Left ventricle myocardium inferior (tissue), 1 donor: ENCODE measurements around the gene KRTAP10-5. TPM values are rescaled to one million over a fixed set of nuclear protein-coding genes. Genes with fewer than 3 reads are reported as not detected.

Experiments used
- DNase-seq: peaks from one replicate; pipeline ENCODE4 v3.0.0-alpha.2; 2020
- H3K27ac ChIP-seq: fragments of 200-600 bp; replicated peaks from 2 replicates; pipeline ENCODE4 v1.8.0; 2021
- H3K27me3 ChIP-seq: fragments of 200-600 bp; 2 replicates; pipeline ENCODE4 v1.8.0; 2021; ENCODE audit warnings: low read depth
- H3K36me3 ChIP-seq: fragments of 200-600 bp; 2 replicates; pipeline ENCODE4 v1.8.0; 2021
- H3K4me1 ChIP-seq: fragments of 200-600 bp; 2 replicates; pipeline ENCODE4 v1.8.0; 2021
- H3K4me3 ChIP-seq: fragments of 200-600 bp; 2 replicates; pipeline ENCODE4 v1.8.0; 2021; ENCODE audit warnings: mild to moderate bottlenecking, moderate library complexity
- H3K9me3 ChIP-seq: fragments of 200-600 bp; replicated peaks from 2 replicates; pipeline ENCODE4 v1.8.0; 2021
- CTCF ChIP-seq: fragments of 200-600 bp; IDR thresholded peaks from 2 replicates; pipeline ENCODE4 v1.8.0; 2021; ENCODE audit warnings: antibody characterized with exemption, mild to moderate bottlenecking, borderline replicate concordance
- intact Hi-C: fragments of 100-400 bp; cut with micrococcal nuclease; formaldehyde crosslinking; loops from one replicate; pipeline ENCODE4 v1.11.0; 2022
- total RNA-seq: library from RNA; stranded (reverse); fragmentation: NEBNext Ultra II Directional; extraction: Animal tissue kit (Norgen Biotek cat#: 25700); gene quantifications from one replicate; pipeline ENCODE4 v1.2.1, GENCODE V29; 2021
- donor health status: DM: no; HTN: yes; CAD: no; lungs with severe emphysema.

KRTAP10-5 gene
- total RNA-seq, 1 donor from 2014 or later, result not detected

GRCh38 chr21:44568261-44568660 lies 12.1 kb downstream of the KRTAP10-5 start:
- Histone ChIP-seq H3K4me3 (no peak overlapping the region), H3K36me3 (no peaks in the 10 kb centered on the region), H3K9me3 (peaks cover 31% of the 10 kb centered on the region), H3K4me1 (no peaks in the 10 kb centered on the region), H3K27me3 (peaks cover 16% of the 10 kb centered on the region), H3K27ac (no peak overlapping the region)
- DNase-seq, result no peak
- no peak for TF ChIP-seq CTCF
- intact Hi-C loops, result no loop called here

DNA sequence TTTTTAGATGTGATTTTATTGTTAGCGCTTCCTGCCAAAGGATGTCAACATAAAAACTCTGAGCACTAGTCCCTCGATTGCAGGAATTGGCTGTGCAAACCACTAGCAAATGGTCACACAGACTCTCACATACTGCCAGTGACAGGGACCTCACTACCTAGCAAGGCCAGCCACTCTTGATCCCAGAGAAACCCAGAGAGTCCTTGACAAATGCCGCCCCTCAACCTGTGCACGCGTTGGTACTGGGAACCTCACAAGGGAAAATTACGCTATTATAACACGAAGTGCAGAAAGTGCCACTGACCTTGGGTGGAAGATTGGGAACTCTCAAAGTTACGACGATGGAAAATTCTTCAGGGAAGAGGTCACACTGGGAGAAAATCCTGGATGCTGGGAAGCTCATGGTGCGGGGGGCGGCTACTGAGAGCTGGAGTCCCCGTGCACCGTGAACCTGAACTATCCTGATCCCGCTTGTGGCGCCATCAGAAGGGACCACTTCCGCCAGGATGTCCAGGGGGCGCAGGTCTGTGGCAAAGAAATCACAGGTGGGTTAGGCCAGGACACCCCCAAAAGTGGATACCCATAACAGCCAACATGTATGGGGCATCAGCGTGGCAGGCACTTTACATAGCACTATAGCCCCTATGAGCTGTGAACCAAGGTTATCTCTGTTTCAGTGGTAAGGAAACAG lies 12.8 kb downstream of the KRTAP10-5 start:
- no peak for TF ChIP-seq CTCF
- Histone ChIP-seq H3K4me1 (no peaks in the 10 kb centered on the region), H3K36me3 (no peaks in the 10 kb centered on the region), H3K27me3 (peaks cover 14% of the 10 kb centered on the region), H3K4me3 (no peak overlapping the region), H3K9me3 (peaks cover 35% of the 10 kb centered on the region), H3K27ac (no peak overlapping the region)
- DNase-seq, result no peak
- intact Hi-C loops, result no loop called here

DNA sequence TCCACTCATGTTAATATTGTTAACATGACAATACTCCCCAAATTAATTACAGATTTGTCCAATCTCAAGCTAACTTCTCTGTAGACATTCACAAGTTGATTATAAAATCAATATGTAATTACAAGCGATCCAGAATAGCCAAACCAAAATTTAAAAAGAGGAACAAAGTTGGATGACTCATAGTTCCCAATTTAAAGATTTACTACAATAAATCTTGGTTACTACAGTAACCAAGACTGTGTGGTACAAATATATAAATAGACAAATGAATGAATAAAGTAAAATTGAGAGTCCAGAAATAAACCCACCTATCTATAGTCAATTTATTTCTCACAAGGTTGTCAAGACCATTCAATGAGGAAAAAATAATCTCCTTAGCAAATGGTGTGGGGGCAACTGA lies 14.0 kb downstream of the KRTAP10-5 start:
- Histone ChIP-seq H3K27ac (no peak overlapping the region), H3K4me1 (no peaks in the 10 kb centered on the region), H3K36me3 (no peaks in the 10 kb centered on the region), H3K9me3 (peaks cover 37% of the 10 kb centered on the region), H3K27me3 (peaks cover 14% of the 10 kb centered on the region), H3K4me3 (no peak overlapping the region)
- intact Hi-C loops, result no loop called here
- no peak for TF ChIP-seq CTCF
- DNase-seq, result no peak

- no peak for TF ChIP-seq CTCF
- intact Hi-C loops, result no loop called here
- Histone ChIP-seq H3K36me3 (no peaks in the 10 kb centered on the region), H3K27me3 (peaks cover 14% of the 10 kb centered on the region), H3K4me1 (no peaks in the 10 kb centered on the region), H3K4me3 (no peak overlapping the region), H3K9me3 (peaks cover 38% of the 10 kb centered on the region), H3K27ac (no peak overlapping the region)
- DNase-seq, result no peak
Observed at GRCh38 chr21:44564886-44565598, 15.4 kb downstream of the KRTAP10-5 start.

- no peaks in the 10 kb centered on the region for H3K36me3 ChIP-seq
- TF ChIP-seq CTCF, result no peak
- peaks cover 47% of the 10 kb centered on the region for H3K9me3 ChIP-seq
- H3K4me3 ChIP-seq, result no peak overlapping the region
- intact Hi-C loops, result no loop called here
- no peaks in the 10 kb centered on the region for H3K4me1 ChIP-seq
- DNase-seq, result no peak
- H3K27ac ChIP-seq, result no peak overlapping the region
- H3K27me3 ChIP-seq, result peaks cover 11% of the 10 kb centered on the region
Observed at GRCh38 chr21:44564099-44564498, 16.3 kb downstream of the KRTAP10-5 start.
